ENCODE data around the gene INHBE.

- TF ChIP-seq CTCF (conservative IDR thresholded peaks at IDR 0.05; ENCODE audit: low read depth in 2 of 2) (no peak), POLR2AphosphoS5 (IDR thresholded peaks at IDR 0.05; ENCODE audit: low read depth) (no peak), REST (IDR thresholded peaks at IDR 0.05; ENCODE audit: unreplicated experiment) (no peak), CREB1 (CRISPR knock-in tag; IDR thresholded peaks at IDR 0.05; ENCODE audit: low read depth) (no peak), EZH2phosphoT487 (IDR thresholded peaks at IDR 0.05; ENCODE audit: unreplicated experiment) (no peak), EZH2 (IDR thresholded peaks at IDR 0.05; ENCODE audit: low read depth, unreplicated experiment) (no peak), ETS1 (IDR thresholded peaks at IDR 0.05) (no peak), STAT1 (IDR thresholded peaks at IDR 0.05; ENCODE audit: unreplicated experiment) (no peak), ZNF331 (CRISPR knock-in tag; IDR thresholded peaks at IDR 0.05; ENCODE audit: low read depth) (no peak)
Observed at GRCh38 chr12:57439762-57440266, 15.3 kb upstream of the INHBE start.
